ENCODE measurements around the gene CRYBG3. TPM values are rescaled to one million over a fixed set of nuclear protein-coding genes. Genes with fewer than 3 reads are reported as not detected.

CRYBG3 gene
- total RNA-seq, 1 donor from 2014 or later = 22.6 TPM

DNA sequence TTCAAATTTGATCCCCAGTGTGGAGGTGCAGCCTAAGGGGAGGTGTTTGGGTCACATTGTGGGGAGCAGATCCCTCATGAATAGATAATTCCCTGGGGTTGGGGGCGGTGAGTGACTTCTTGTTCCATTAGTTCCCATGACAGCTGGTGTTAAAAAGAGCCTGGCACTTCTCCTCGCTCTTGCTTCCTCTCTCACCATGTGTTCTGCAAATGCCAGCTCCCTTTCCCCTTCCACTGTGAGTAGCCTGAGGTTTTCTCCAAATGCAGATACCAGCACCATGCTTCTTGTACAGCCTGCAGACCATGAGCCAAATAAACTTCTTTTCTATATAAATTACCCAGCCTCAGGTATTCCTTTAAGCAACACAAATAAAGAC, 127.3 kb downstream of the CRYBG3 start:
- H3K4me1 ChIP-seq = no peaks in the 10 kb centered on the region
- DNase-seq (ENCODE audit: extremely low spot score in 2 of 2) = no peak
- no peak overlapping the region for H3K4me3 ChIP-seq
- H3K9me3 ChIP-seq = no peaks in the 10 kb centered on the region
- intact Hi-C loops (cut with DNase I) = no loop called here
- peaks cover 0 to 53% of the 10 kb centered on the region in 2 donors for H3K36me3 ChIP-seq
- no peak overlapping the region for H3K27ac ChIP-seq
- H3K27me3 ChIP-seq = no peaks in the 10 kb centered on the region
- TF ChIP-seq POLR2A (IDR thresholded peaks at IDR 0.05) (no peak), POLR2AphosphoS5 (IDR thresholded peaks at IDR 0.05; ENCODE audit: insufficient read depth in 1 of 2, low read depth in 1 of 2) (no peak)
- TF ChIP-seq, protein P1, sequence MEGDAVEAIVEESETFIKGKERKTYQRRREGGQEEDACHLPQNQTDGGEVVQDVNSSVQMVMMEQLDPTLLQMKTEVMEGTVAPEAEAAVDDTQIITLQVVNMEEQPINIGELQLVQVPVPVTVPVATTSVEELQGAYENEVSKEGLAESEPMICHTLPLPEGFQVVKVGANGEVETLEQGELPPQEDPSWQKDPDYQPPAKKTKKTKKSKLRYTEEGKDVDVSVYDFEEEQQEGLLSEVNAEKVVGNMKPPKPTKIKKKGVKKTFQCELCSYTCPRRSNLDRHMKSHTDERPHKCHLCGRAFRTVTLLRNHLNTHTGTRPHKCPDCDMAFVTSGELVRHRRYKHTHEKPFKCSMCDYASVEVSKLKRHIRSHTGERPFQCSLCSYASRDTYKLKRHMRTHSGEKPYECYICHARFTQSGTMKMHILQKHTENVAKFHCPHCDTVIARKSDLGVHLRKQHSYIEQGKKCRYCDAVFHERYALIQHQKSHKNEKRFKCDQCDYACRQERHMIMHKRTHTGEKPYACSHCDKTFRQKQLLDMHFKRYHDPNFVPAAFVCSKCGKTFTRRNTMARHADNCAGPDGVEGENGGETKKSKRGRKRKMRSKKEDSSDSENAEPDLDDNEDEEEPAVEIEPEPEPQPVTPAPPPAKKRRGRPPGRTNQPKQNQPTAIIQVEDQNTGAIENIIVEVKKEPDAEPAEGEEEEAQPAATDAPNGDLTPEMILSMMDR (IDR thresholded peaks at IDR 0.05) = no peak

DNA sequence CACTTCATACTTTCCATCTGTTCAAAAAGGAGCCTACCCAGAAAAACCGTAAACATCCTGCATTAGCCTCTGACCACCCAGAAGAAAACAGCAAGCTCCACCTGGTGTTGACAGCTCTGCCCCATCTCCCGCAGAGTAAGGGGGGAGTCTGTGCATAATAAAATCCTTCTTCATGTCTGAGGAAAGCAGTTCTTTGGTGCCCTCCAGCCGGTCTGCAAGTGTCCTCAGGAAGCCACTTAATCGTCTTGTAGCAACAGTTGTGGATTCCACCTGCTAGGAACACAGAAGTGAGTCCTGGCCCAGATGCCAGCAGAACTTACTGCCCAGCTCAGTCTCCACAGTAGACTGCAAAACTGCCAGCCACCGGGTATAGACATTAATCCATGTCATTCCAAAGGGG, 127.9 kb downstream of the CRYBG3 start:
- no peak overlapping the region for H3K27ac ChIP-seq
- DNase-seq (ENCODE audit: extremely low spot score in 2 of 2) = no peak
- no peaks in the 10 kb centered on the region for H3K27me3 ChIP-seq
- H3K9me3 ChIP-seq = no peaks in the 10 kb centered on the region
- intact Hi-C loops (cut with DNase I) = no loop called here
- no peak for TF ChIP-seq POLR2A (IDR thresholded peaks at IDR 0.05)
- TF ChIP-seq POLR2AphosphoS5 (IDR thresholded peaks at IDR 0.05; ENCODE audit: insufficient read depth in 1 of 2, low read depth in 1 of 2) = no peak
- TF ChIP-seq, protein P1 (IDR thresholded peaks at IDR 0.05) = no peak
- H3K4me1 ChIP-seq = no peaks in the 10 kb centered on the region
- H3K36me3 ChIP-seq = peaks cover 0 to 56% of the 10 kb centered on the region in 2 donors
- H3K4me3 ChIP-seq = no peak overlapping the region

DNA sequence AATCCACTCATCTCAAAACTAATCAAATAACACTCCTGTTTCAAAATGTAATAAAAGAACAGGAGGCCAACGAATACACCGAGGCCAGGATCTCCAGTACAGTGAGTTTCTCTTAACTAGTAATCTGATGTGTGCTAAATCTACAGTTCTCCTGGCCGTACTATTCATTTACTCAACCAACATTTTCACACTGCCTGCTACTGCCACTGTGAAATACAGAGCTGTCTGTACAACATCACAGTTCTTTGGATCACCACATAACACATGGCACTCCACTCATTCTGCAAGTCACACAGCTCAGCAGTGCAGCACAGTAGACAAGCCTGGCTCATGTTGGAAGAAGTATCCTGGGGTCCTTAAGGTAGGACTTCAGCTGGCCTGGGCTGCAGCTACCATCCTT, 128.5 kb downstream of the CRYBG3 start:
- peaks cover 0 to 50% of the 10 kb centered on the region in 2 donors for H3K36me3 ChIP-seq

DNA sequence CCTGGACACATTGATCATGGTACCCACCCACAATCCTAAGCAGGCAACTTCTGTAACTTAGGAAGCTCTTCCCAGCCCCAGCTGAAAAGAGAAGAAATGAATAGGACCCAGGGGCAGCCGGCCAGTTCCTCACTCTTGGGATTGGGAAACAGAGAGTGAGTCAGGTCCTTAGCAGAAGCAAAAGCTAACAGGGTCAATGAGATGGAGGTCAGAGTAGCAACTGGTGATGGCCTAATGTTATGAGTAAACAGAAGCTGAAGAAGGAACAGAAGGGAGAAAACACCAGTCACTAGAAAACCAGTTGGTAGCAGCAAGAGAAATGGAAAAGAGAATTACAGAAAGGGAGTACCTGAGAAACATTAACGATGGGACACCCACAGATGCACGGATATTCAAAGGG, 130.5 kb downstream of the CRYBG3 start:
- H3K4me1 ChIP-seq = no peaks in the 10 kb centered on the region
- intact Hi-C loops (cut with DNase I) = no loop called here
- no peak overlapping the region for H3K27ac ChIP-seq
- TF ChIP-seq POLR2A (IDR thresholded peaks at IDR 0.05) (no peak), POLR2AphosphoS5 (IDR thresholded peaks at IDR 0.05; ENCODE audit: insufficient read depth in 1 of 2, low read depth in 1 of 2) (no peak)
- TF ChIP-seq, protein P1 (IDR thresholded peaks at IDR 0.05) = no peak
- no peaks in the 10 kb centered on the region for H3K9me3 ChIP-seq
- peaks cover 0 to 40% of the 10 kb centered on the region in 2 donors for H3K36me3 ChIP-seq
- no peak for DNase-seq (ENCODE audit: extremely low spot score in 2 of 2)
- H3K27me3 ChIP-seq = no peaks in the 10 kb centered on the region
- H3K4me3 ChIP-seq = no peak overlapping the region

More for the DNA sequence above, 128.5 kb downstream of the CRYBG3 start:
- Histone ChIP-seq H3K27me3 (no peaks in the 10 kb centered on the region), H3K4me1 (no peaks in the 10 kb centered on the region), H3K9me3 (no peaks in the 10 kb centered on the region), H3K27ac (no peak overlapping the region), H3K4me3 (no peak overlapping the region)
- no peak for TF ChIP-seq POLR2AphosphoS5 (IDR thresholded peaks at IDR 0.05; ENCODE audit: insufficient read depth in 1 of 2, low read depth in 1 of 2)
- no peak for DNase-seq (ENCODE audit: extremely low spot score in 2 of 2)
- intact Hi-C loops (cut with DNase I) = no loop called here

DNA sequence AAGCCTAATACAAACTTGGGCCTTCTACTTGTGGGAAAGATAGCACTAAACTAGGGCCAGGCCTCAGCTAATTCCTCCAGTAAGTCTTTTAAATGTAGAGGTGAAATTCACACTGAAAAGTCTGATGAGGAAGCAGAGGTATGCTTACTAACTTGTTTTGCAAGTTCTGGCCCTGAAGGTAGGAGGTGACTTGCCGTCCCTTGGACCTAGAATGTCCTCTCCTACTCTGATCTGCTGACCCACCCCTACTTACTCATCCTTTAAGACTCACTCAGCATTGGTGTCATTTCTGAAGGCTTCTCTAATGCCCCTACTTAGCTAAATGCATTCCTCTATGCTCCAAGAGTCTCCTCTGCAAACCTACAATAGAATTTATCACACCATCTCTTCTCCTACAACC, 131.1 kb downstream of the CRYBG3 start:
- Histone ChIP-seq H3K9me3 (no peaks in the 10 kb centered on the region), H3K27ac (no peak overlapping the region), H3K4me3 (no peak overlapping the region), H3K27me3 (no peaks in the 10 kb centered on the region), H3K4me1 (peaks cover 4% of the 10 kb centered on the region), H3K36me3 (peaks cover 0 to 45% of the 10 kb centered on the region in 2 donors)
- no peak for DNase-seq (ENCODE audit: extremely low spot score in 2 of 2)
- intact Hi-C loops (cut with DNase I) = no loop called here
- TF ChIP-seq POLR2A (IDR thresholded peaks at IDR 0.05) = no peak
- TF ChIP-seq POLR2AphosphoS5 (IDR thresholded peaks at IDR 0.05; ENCODE audit: insufficient read depth in 1 of 2, low read depth in 1 of 2) = no peak
- TF ChIP-seq, protein P1 (IDR thresholded peaks at IDR 0.05) = no peak

All from vagina (tissue), 2 donors.